VCaP (cell line): ENCODE results near the gene DNAJC6.

Source experiments
- H3K27ac ChIP-seq: fragments of 450-650 bp; 2 replicates; pipeline ENCODE4 v1.5.1; 2017
- CTCF ChIP-seq: fragments of 450-650 bp; conservative IDR thresholded peaks from 2 replicates; pipeline ENCODE4 v1.5.1; 2017; ENCODE audit warnings: mild to moderate bottlenecking, moderate library complexity

The DNAJC6 gene

GRCh38 chr1:65425006-65425405 is 115.7 kb downstream of the DNAJC6 start:
- TF ChIP-seq CTCF: no peak
- no peak overlapping the region for H3K27ac ChIP-seq

- TF ChIP-seq CTCF: no peak
- no peak overlapping the region for H3K27ac ChIP-seq
Measured at GRCh38 chr1:65425697-65426096, 116.4 kb downstream of the DNAJC6 start.

- no peak for TF ChIP-seq CTCF
- H3K27ac ChIP-seq: no peak overlapping the region
Measured at GRCh38 chr1:65429078-65429477, 119.7 kb downstream of the DNAJC6 start.

- no peak for TF ChIP-seq CTCF
- no peak overlapping the region for H3K27ac ChIP-seq
Measured at GRCh38 chr1:65429806-65430205, 120.5 kb downstream of the DNAJC6 start.

- TF ChIP-seq CTCF: peak; percentile 81
- H3K27ac ChIP-seq: no peak overlapping the region
Measured at GRCh38 chr1:65431111-65431705, 121.9 kb downstream of the DNAJC6 start.

- TF ChIP-seq CTCF: no peak
- no peak overlapping the region for H3K27ac ChIP-seq
Measured at GRCh38 chr1:65432918-65433317, 123.6 kb downstream of the DNAJC6 start.

- H3K27ac ChIP-seq: no peak overlapping the region
- TF ChIP-seq CTCF: no peak; the same call in 1 of the 2 replicates
Measured at GRCh38 chr1:65434255-65434654, 124.9 kb downstream of the DNAJC6 start.
